Measurements from ENCODE around the gene PABPN1L. TPM values are rescaled to one million over a fixed set of nuclear protein-coding genes. Genes with fewer than 3 reads are reported as not detected.

PABPN1L gene
- total and polyA plus RNA-seq, 2 of the 13 experiments (the other 11 are each of a cell fraction or from before 2014, with no cell fraction given) = not detected

GRCh38 chr16:88839745-88840599, 26.5 kb downstream of the PABPN1L start:
- Histone ChIP-seq H3K27me3 (ENCODE audit: control insufficient read depth in 1 of 2, insufficient read depth in 2 of 2, low read length in 2 of 2) (no peaks in the 10 kb centered on the region), H3K9me3 (ENCODE audit: low read length) (no peaks in the 10 kb centered on the region), H3K4me3 (replicated peaks in 1 of 3; ENCODE audit: insufficient read depth in 1 of 3, low read depth in 2 of 3, low read length in 3 of 3) (no peak overlapping the region), H3K4me1 (ENCODE audit: insufficient read depth, low read length) (no peaks in the 10 kb centered on the region), H3K4me2 (ENCODE audit: low read depth, low read length) (no peak overlapping the region), H3K36me3 (replicated peaks in 1 of 2; ENCODE audit: control insufficient read depth in 1 of 2, insufficient read depth in 2 of 2, low read length in 2 of 2) (no peaks in the 10 kb centered on the region), H4K20me1 (ENCODE audit: insufficient read depth, low read length) (no peaks in the 10 kb centered on the region), H3K27ac (ENCODE audit: extremely low read length, insufficient read depth, low read length) (peak overlapping the region; percentile 7), H3K9ac (ENCODE audit: insufficient read depth, low read depth, low read length) (no peak overlapping the region), H2AFZ (ENCODE audit: low read length) (no peak overlapping the region), H3K79me2 (ENCODE audit: insufficient read depth, low read length) (no peaks in the 10 kb centered on the region)
- FAIRE-seq (no peak), ATAC-seq (no peak), DNase-seq (ENCODE audit: low spot score) (no peak)
- CTCF ChIA-PET (ENCODE audit: low intra/inter-chr PET ratio, low total read pairs) = interaction anchor here (0.6 to 2.5 kb wide), 7 partner anchors 18 to 328 kb away, joined by 3 to 22 read pairs (median 4); partner anchors contain the start of genes APRT, GALNS, RNF166 and TRAPPC2L
- TF ChIP-seq ZFP36 (IDR thresholded peaks at IDR 0.05; ENCODE audit: borderline replicate concordance, low read depth, low read length, partially characterized antibody) = peak; percentile 54
- TF ChIP-seq ZNF263 (CRISPR knock-in tag; IDR thresholded peaks at IDR 0.05) = peak; percentile 51
- TF ChIP-seq, protein P1, sequence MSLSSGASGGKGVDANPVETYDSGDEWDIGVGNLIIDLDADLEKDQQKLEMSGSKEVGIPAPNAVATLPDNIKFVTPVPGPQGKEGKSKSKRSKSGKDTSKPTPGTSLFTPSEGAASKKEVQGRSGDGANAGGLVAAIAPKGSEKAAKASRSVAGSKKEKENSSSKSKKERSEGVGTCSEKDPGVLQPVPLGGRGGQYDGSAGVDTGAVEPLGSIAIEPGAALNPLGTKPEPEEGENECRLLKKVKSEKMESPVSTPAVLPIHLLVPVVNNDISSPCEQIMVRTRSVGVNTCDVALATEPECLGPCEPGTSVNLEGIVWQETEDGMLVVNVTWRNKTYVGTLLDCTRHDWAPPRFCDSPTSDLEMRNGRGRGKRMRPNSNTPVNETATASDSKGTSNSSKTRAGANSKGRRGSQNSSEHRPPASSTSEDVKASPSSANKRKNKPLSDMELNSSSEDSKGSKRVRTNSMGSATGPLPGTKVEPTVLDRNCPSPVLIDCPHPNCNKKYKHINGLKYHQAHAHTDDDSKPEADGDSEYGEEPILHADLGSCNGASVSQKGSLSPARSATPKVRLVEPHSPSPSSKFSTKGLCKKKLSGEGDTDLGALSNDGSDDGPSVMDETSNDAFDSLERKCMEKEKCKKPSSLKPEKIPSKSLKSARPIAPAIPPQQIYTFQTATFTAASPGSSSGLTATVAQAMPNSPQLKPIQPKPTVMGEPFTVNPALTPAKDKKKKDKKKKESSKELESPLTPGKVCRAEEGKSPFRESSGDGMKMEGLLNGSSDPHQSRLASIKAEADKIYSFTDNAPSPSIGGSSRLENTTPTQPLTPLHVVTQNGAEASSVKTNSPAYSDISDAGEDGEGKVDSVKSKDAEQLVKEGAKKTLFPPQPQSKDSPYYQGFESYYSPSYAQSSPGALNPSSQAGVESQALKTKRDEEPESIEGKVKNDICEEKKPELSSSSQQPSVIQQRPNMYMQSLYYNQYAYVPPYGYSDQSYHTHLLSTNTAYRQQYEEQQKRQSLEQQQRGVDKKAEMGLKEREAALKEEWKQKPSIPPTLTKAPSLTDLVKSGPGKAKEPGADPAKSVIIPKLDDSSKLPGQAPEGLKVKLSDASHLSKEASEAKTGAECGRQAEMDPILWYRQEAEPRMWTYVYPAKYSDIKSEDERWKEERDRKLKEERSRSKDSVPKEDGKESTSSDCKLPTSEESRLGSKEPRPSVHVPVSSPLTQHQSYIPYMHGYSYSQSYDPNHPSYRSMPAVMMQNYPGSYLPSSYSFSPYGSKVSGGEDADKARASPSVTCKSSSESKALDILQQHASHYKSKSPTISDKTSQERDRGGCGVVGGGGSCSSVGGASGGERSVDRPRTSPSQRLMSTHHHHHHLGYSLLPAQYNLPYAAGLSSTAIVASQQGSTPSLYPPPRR (CRISPR knock-in tag; IDR thresholded peaks at IDR 0.05; ENCODE audit: borderline replicate concordance) = no peak
- TF ChIP-seq ZC3H4 (CRISPR knock-in tag; IDR thresholded peaks at IDR 0.05; ENCODE audit: borderline replicate concordance) = no peak
- no peak for TF ChIP-seq KDM6A (CRISPR knock-in tag; IDR thresholded peaks at IDR 0.05; ENCODE audit: low read depth)
- 0 out of 2 replicates have a peak, but pooled peaks have one; percentile 1 for TF ChIP-seq ZNF768 (CRISPR knock-in tag; IDR thresholded peaks at IDR 0.05)
- TF ChIP-seq ZNF577 (CRISPR knock-in tag; IDR thresholded peaks at IDR 0.05; ENCODE audit: borderline replicate concordance, low read depth) = no peak
- TF ChIP-seq ZIK1 (CRISPR knock-in tag; IDR thresholded peaks at IDR 0.05; ENCODE audit: borderline replicate concordance, low read depth) = no peak
- TF ChIP-seq, protein P2, sequence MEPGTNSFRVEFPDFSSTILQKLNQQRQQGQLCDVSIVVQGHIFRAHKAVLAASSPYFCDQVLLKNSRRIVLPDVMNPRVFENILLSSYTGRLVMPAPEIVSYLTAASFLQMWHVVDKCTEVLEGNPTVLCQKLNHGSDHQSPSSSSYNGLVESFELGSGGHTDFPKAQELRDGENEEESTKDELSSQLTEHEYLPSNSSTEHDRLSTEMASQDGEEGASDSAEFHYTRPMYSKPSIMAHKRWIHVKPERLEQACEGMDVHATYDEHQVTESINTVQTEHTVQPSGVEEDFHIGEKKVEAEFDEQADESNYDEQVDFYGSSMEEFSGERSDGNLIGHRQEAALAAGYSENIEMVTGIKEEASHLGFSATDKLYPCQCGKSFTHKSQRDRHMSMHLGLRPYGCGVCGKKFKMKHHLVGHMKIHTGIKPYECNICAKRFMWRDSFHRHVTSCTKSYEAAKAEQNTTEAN (CRISPR knock-in tag; conservative IDR thresholded peaks at IDR 0.05) = no peak
- TF ChIP-seq DNMT1 (CRISPR knock-in tag; IDR thresholded peaks at IDR 0.05) = no peak
- no peak for TF ChIP-seq ZNF512 (CRISPR knock-in tag; IDR thresholded peaks at IDR 0.05)
- intact Hi-C loops (cut with micrococcal nuclease; ENCODE audit: unreplicated experiment) (loop anchor here (1.0 kb wide), 1 partner anchor 17 kb away; the partner anchor contains the start of gene TRAPPC2L), in situ Hi-C loops (cut with HindIII; ENCODE audit: extremely low pct_ligation_motif_present, low pct_unique_long_range_greater_than_20kb) (no loop called here)
- 95% methylated on average over 19 of the region's 24 CpGs for WGBS (ENCODE audit: low lambda C conversion rate)
- POLR2A ChIA-PET = interaction anchor here (0.9 to 1.0 kb wide), 2 partner anchors 28 to 361 kb away, joined by 3 to 5 read pairs; partner anchors contain the start of gene APRT
- no TSS peak for BruUV-seq (replicated peaks)

Data from HepG2 (cell line).